Measurements from ENCODE around the gene CDK5R1. TPM values are rescaled to one million over a fixed set of nuclear protein-coding genes. Genes with fewer than 3 reads are reported as not detected.

Gene CDK5R1
- total and polyA plus RNA-seq, 2 donors (not counting 3 experiments of a cell fraction or from before 2014, with no cell fraction given), result 1.6 to 3.9 TPM

DNA sequence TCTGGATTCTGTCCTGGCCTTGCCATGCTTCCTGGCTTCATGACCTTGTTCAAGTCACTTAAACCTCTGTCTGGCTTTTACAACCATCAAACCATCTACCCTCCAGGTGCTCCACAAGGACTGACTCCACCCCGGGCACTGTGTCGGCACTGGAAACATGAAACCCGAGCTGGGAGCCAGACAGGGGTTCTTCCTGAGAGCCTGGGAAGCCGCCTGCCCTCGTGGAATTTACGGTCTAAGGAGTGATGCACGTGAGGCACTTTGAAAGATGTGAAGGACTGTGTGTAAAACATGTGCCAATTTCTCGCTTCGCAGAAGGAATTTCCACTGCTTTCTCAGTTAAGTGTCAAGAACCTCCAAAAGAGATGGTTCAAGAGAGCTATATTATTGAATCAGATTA is 11.6 kb downstream of the CDK5R1 start:
- peaks cover 4% of the 10 kb centered on the region for H3K4me1 ChIP-seq (ENCODE audit: control insufficient read depth, extremely low read depth, insufficient read depth, low read length)
- POLR2A ChIA-PET, result no interaction called here
- no peak for DNase-seq (ENCODE audit: low read depth, low spot score)
- dilution Hi-C loops (cut with MboI; ENCODE audit: extremely low pct_ligation_motif_present, low sequenced_read_pairs), result no loop called here
- CTCF ChIA-PET, result interaction anchor here (1.4 kb wide), 1 partner anchor 37 kb away, joined by 3 read pairs; no protein-coding TSS in a partner anchor
- H3K4me3 ChIP-seq (replicated peaks in 1 of 3; ENCODE audit: insufficient read depth in 1 of 3, low read depth in 1 of 3, low read length in 3 of 3), result no peak overlapping the region
- H2AFZ ChIP-seq (ENCODE audit: low read depth, low read length), result no peak overlapping the region
- no peak overlapping the region for H3K9ac ChIP-seq (replicated peaks; ENCODE audit: extremely low read depth, insufficient read depth, low read length)
- no peaks in the 10 kb centered on the region for H4K20me1 ChIP-seq (replicated peaks; ENCODE audit: control insufficient read depth, extremely low read depth, insufficient read depth, low read length)
- no peaks in the 10 kb centered on the region for H3K36me3 ChIP-seq (ENCODE audit: control insufficient read depth in 2 of 2, extremely low read depth in 1 of 2, insufficient read depth in 2 of 2, low read length in 2 of 2)
- FAIRE-seq, result no peak
- no peaks in the 10 kb centered on the region for H3K79me2 ChIP-seq (ENCODE audit: control insufficient read depth, insufficient read depth, low read length)
- no peaks in the 10 kb centered on the region for H3K9me3 ChIP-seq (replicated peaks; ENCODE audit: control insufficient read depth, insufficient read depth, low read length)
- no peaks in the 10 kb centered on the region for H3K27me3 ChIP-seq (ENCODE audit: control insufficient read depth in 2 of 2, insufficient read depth in 2 of 2, low read length in 2 of 2)
- intact Hi-C loops (cut with micrococcal nuclease), result no loop called here
- BruUV-seq (replicated peaks), result no TSS peak
- no peaks in the 10 kb centered on the region for H3K9me1 ChIP-seq (replicated peaks; ENCODE audit: control insufficient read depth, extremely low read depth, insufficient read depth, low read length)
- H3K4me2 ChIP-seq (ENCODE audit: insufficient read depth, low read length), result no peak overlapping the region
- H3K27ac ChIP-seq (ENCODE audit: insufficient read depth, low read depth, low read length), result no peak overlapping the region
- TF ChIP-seq, protein P1, sequence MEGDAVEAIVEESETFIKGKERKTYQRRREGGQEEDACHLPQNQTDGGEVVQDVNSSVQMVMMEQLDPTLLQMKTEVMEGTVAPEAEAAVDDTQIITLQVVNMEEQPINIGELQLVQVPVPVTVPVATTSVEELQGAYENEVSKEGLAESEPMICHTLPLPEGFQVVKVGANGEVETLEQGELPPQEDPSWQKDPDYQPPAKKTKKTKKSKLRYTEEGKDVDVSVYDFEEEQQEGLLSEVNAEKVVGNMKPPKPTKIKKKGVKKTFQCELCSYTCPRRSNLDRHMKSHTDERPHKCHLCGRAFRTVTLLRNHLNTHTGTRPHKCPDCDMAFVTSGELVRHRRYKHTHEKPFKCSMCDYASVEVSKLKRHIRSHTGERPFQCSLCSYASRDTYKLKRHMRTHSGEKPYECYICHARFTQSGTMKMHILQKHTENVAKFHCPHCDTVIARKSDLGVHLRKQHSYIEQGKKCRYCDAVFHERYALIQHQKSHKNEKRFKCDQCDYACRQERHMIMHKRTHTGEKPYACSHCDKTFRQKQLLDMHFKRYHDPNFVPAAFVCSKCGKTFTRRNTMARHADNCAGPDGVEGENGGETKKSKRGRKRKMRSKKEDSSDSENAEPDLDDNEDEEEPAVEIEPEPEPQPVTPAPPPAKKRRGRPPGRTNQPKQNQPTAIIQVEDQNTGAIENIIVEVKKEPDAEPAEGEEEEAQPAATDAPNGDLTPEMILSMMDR (IDR thresholded peaks at IDR 0.05; ENCODE audit: extremely low read depth in 1 of 2, insufficient read depth in 1 of 2, low read depth in 1 of 2, low read length in 2 of 2), result no peak
- no peak for TF ChIP-seq EZH2 (IDR thresholded peaks at IDR 0.05; ENCODE audit: borderline replicate concordance, low read depth, low read length, severe bottlenecking)
- no peak for TF ChIP-seq POLR2A (IDR thresholded peaks at IDR 0.05; ENCODE audit: low read depth, low read length)
- TF ChIP-seq POLR2AphosphoS5 (IDR thresholded peaks at IDR 0.05; ENCODE audit: insufficient read depth, low read depth, low read length), result no peak
- TF ChIP-seq, protein P2, sequence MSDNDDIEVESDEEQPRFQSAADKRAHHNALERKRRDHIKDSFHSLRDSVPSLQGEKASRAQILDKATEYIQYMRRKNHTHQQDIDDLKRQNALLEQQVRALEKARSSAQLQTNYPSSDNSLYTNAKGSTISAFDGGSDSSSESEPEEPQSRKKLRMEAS (IDR thresholded peaks at IDR 0.05; ENCODE audit: insufficient read depth, insufficient read length), result no peak
- no peak for TF ChIP-seq FOS (IDR thresholded peaks at IDR 0.05; ENCODE audit: borderline replicate concordance, insufficient read depth, low read length)
- TF ChIP-seq MYC (IDR thresholded peaks at IDR 0.05; ENCODE audit: low read depth, low read length), result no peak
- no peak for TF ChIP-seq JUN (IDR thresholded peaks at IDR 0.05; ENCODE audit: borderline replicate concordance, insufficient read depth, insufficient read length, low read depth)
- no peak for TF ChIP-seq GATA2 (IDR thresholded peaks at IDR 0.05; ENCODE audit: insufficient read depth, insufficient read length, low read depth, low read length)

Measured in endothelial cell of umbilical vein (primary cell).